Activated B cell treated with CpG ODN at 0.5 μM for 24 hours (primary cell): Measurements from ENCODE around the gene SLC29A3. TPM values are rescaled to one million over a fixed set of nuclear protein-coding genes. Genes with fewer than 3 reads are reported as not detected.

Experiments used
- ATAC-seq: fragments of 200-7000 bp; cut with Tn5 transposase; one replicate; pipeline ENCODE4 v1.10.0; 2021; ENCODE audit warnings: low read depth, mild to moderate bottlenecking, moderate library complexity
- CTCF ChIA-PET: fragments of 350-600 bp; sonication (Branson Sonifier 250); formaldehyde crosslinking; loops from one replicate; lab custom pipeline; 2021; ENCODE audit warnings: antibody characterized with exemption; lab: Charles Lee
- POLR2A ChIA-PET: fragments of 350-600 bp; sonication (Branson Sonifier 250); formaldehyde crosslinking; loops from one replicate; lab custom pipeline; 2021; ENCODE audit warnings: antibody characterized with exemption; lab: Charles Lee
- DNase-seq: peaks from one replicate; pipeline ENCODE4 v3.0.0; 2022
- H3K27ac Mint-ChIP-seq: one replicate; pipeline ENCODE4 v1.8.0; 2020; ENCODE audit warnings: mixed read lengths
- H3K27me3 Mint-ChIP-seq: one replicate; pipeline ENCODE4 v1.8.0; 2021; ENCODE audit warnings: mixed read lengths
- H3K36me3 Mint-ChIP-seq: one replicate; pipeline ENCODE4 v1.8.0; 2021; ENCODE audit warnings: low read depth, mixed read lengths
- H3K4me1 Mint-ChIP-seq: one replicate; pipeline ENCODE4 v1.8.0; 2021; ENCODE audit warnings: mixed read lengths
- H3K4me3 Mint-ChIP-seq: one replicate; pipeline ENCODE4 v1.8.0; 2020; ENCODE audit warnings: mild to moderate bottlenecking, mixed read lengths
- H3K9me3 Mint-ChIP-seq: one replicate; pipeline ENCODE4 v1.8.0; 2020; ENCODE audit warnings: mixed read lengths
- CTCF ChIP-seq: fragments of 200-600 bp; IDR thresholded peaks from one replicate; pipeline ENCODE4 v1.8.0; 2022; ENCODE audit warnings: antibody characterized with exemption, mild to moderate bottlenecking
- intact Hi-C: fragments of 100-400 bp; cut with micrococcal nuclease; formaldehyde crosslinking; loops from one replicate; pipeline ENCODE4 v1.15.1; 2024
- total RNA-seq: library from RNA; stranded (reverse); gene quantifications from 2 replicates; pipeline ENCODE4 v1.2.3, GENCODE V29; 2022

Gene SLC29A3
- total RNA-seq, 1 donor from 2014 or later, result 4.3 TPM

GRCh38 chr10:71277914-71278665 is 41.0 kb upstream of the SLC29A3 start:
- Mint-ChIP-seq H3K27me3 (peaks cover 2% of the 10 kb centered on the region), H3K4me1 (no peaks in the 10 kb centered on the region), H3K4me3 (no peak overlapping the region), H3K36me3 (no peaks in the 10 kb centered on the region), H3K27ac (no peak overlapping the region), H3K9me3 (no peaks in the 10 kb centered on the region)
- ChIA-PET POLR2A (no interaction called here), CTCF (no interaction called here)
- intact Hi-C loops, result no loop called here
- TF ChIP-seq CTCF, result no peak
- DNase-seq, result no peak
- ATAC-seq, result no peak

- intact Hi-C loops, result no loop called here
- POLR2A ChIA-PET, result no interaction called here
- Mint-ChIP-seq H3K4me3 (no peak overlapping the region), H3K27ac (no peak overlapping the region), H3K9me3 (no peaks in the 10 kb centered on the region), H3K36me3 (no peaks in the 10 kb centered on the region), H3K4me1 (no peaks in the 10 kb centered on the region), H3K27me3 (peaks cover 2% of the 10 kb centered on the region)
- CTCF ChIA-PET, result no interaction called here
- TF ChIP-seq CTCF, result no peak
- ATAC-seq (no peak), DNase-seq (no peak)
Observed at GRCh38 chr10:71278691-71279588, 40.1 kb upstream of the SLC29A3 start.

- Mint-ChIP-seq H3K4me1 (no peaks in the 10 kb centered on the region), H3K27ac (no peak overlapping the region), H3K27me3 (peaks cover 2% of the 10 kb centered on the region), H3K9me3 (no peaks in the 10 kb centered on the region), H3K36me3 (no peaks in the 10 kb centered on the region), H3K4me3 (no peak overlapping the region)
- ATAC-seq (no peak), DNase-seq (no peak)
- CTCF ChIA-PET, result no interaction called here
- no peak for TF ChIP-seq CTCF
- POLR2A ChIA-PET, result no interaction called here
- intact Hi-C loops, result no loop called here
Observed at GRCh38 chr10:71279590-71280170, 39.4 kb upstream of the SLC29A3 start.

GRCh38 chr10:71280216-71280615 is 38.8 kb upstream of the SLC29A3 start:
- DNase-seq (no peak), ATAC-seq (no peak)
- POLR2A ChIA-PET, result no interaction called here
- Mint-ChIP-seq H3K27me3 (peaks cover 2% of the 10 kb centered on the region), H3K36me3 (no peaks in the 10 kb centered on the region), H3K4me3 (no peak overlapping the region), H3K9me3 (no peaks in the 10 kb centered on the region), H3K4me1 (no peaks in the 10 kb centered on the region), H3K27ac (no peak overlapping the region)
- intact Hi-C loops, result no loop called here
- CTCF ChIA-PET, result no interaction called here
- TF ChIP-seq CTCF, result no peak

- Mint-ChIP-seq H3K9me3 (no peaks in the 10 kb centered on the region), H3K27ac (no peak overlapping the region), H3K27me3 (peaks cover 2% of the 10 kb centered on the region), H3K4me1 (no peaks in the 10 kb centered on the region), H3K36me3 (no peaks in the 10 kb centered on the region), H3K4me3 (no peak overlapping the region)
- intact Hi-C loops, result no loop called here
- CTCF ChIA-PET, result interaction anchor here (0.9 kb wide), 1 partner anchor 704 kb away, joined by 3 read pairs; no protein-coding TSS in a partner anchor
- DNase-seq (no peak), ATAC-seq (no peak)
- POLR2A ChIA-PET, result no interaction called here
- no peak for TF ChIP-seq CTCF
Observed at GRCh38 chr10:71280825-71281224, 38.2 kb upstream of the SLC29A3 start.
